T-helper 2 cell (primary cell): ENCODE data around the gene NSG2.
"Not testable (repeated sequence)": the region's sequence is repeated elsewhere in the genome, so short reads cannot be mapped to it uniquely, and the experiment has no call there.

Experiments
- DNase-seq, 5 experiments: peaks; one replicate each; pipeline versions ENCODE4 v3.0.0 to v3.0.0-alpha.2; 2012 to 2022

The NSG2 gene

GRCh38 chr5:174063082-174063756 lies 17.7 kb downstream of the NSG2 start:
- DNase-seq: no peak

- no peak for DNase-seq
Measured at GRCh38 chr5:174064171-174064570, 18.7 kb downstream of the NSG2 start.

GRCh38 chr5:174065528-174066197 lies 20.2 kb downstream of the NSG2 start:
- DNase-seq: no peak

DNA sequence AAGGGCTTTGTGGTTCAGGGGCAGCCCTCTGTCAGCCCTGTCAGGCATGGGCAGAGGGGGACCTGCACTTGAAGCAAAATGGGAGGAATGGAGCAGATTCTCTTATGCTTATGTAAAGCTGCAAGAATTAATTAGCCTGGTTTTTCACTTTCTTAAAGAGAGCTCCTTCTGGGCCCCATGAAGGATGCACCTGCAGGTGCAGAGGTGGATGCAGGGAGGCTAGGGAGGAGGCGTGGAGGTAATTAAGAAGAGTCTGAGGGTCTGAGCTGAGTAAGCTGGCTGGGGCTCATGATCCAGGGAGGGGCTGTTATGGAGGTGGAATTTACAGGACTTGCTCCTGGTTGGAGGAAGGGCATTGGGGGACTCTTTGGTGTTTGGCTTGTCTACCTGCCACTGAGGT lies 22.0 kb downstream of the NSG2 start:
- no peak for DNase-seq

DNA sequence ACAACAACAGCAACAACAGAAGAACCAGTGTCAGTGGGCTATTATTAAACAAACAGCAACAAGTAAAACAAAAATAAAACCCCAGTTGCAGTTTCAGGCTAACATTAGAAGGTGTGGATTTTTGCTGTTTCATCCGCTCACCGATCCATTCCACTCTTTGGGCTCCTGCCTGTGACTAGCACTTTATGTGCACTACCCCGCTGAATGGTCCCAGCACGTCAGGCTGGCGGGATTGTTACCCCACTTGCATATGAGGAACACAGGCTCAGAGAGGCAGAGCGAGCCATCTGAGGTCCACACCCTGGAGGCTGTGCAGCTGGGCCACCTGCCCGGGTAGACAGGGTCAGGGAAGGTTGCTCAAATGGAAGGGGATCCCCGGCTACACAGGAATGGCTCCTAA lies 26.0 kb downstream of the NSG2 start:
- DNase-seq: no peak

GRCh38 chr5:174073122-174073660 lies 27.7 kb downstream of the NSG2 start:
- DNase-seq: no peak

- no peak for DNase-seq
Measured at GRCh38 chr5:174074369-174074768, 28.9 kb downstream of the NSG2 start.

- no peak for DNase-seq
Measured at GRCh38 chr5:174078416-174078815, 32.9 kb downstream of the NSG2 start.

- DNase-seq: no peak
Measured at GRCh38 chr5:174082286-174082685, 36.8 kb downstream of the NSG2 start.

- DNase-seq: no peak
Measured at GRCh38 chr5:174083056-174083827, 37.7 kb downstream of the NSG2 start.

GRCh38 chr5:174084691-174085154 lies 39.2 kb downstream of the NSG2 start:
- no peak for DNase-seq

GRCh38 chr5:174086751-174087150 lies 41.2 kb downstream of the NSG2 start:
- no peak for DNase-seq

DNA sequence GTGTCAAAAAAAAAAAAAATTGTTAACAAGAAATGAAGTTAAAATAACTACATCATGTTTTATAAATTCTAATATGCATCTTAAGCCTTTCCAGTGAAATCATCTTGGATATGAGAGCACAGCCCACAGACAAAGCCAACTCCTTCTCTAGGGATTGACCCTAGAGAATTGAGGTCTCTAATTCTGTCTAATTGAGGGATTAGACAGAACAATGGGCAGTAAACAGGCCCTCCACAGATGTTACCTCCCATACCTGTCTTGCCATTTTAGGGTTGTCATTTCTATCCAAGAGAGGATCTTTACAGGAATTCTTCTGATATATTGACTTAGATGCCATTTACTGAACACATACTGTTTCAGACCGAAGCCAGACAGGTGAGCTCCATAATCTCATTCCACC lies 42.3 kb downstream of the NSG2 start:
- DNase-seq: no peak

DNA sequence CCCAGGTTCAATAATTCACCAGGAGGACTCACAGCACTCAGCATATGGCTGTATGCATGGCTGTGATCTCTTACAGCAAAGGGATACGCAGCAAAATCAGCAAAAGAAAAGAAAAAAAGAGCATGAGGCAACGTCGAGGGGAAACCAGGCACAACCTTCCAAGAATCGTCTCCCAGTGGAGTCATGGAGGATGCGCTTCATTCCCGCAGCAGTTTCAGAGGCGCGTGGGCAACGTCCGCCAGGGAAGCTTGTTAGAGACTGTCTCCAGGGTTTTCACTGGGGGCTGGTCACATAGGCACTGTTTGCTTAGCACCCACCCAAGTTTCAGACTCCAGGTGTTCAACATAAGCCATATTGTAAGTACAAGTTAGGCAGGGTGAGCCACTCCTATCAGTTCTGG lies 44.6 kb downstream of the NSG2 start:
- DNase-seq: no peak

GRCh38 chr5:174093123-174093522 lies 47.6 kb downstream of the NSG2 start:
- no peak for DNase-seq

DNA sequence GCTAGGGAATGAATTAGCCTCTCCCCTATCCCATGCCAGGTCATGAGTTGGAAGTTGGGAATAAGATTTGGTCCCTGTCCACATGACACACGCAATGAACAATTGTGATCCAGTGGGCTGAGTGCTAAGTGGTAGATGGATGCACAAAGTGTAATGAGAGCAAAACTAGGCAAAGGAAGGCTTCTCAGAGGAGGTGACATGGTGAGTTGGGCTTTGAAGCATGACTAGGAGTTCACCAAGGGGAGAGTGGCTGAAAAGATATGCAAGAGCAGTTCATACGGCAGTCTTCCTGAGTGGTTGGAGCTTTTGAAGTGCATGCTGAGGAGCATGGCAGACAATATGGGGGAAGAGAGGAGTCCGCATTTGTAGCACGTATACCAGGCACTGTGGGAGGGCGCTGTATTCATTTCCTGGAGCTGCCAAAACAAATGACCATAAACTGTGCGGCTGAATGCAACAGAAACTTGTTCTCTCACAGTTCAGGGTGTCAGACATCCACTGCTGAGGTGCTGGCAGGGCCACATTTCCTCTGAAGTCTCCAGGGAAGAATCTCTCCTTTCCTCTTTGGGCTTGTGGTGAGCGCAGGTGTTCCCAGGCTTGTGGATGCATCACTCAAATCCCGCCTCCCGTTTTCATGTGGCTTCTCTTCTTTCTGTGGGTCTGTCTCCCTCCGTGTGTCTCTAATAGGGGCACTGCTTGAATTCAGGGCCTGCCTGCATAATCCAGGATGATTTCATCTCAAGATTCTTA lies 49.5 kb downstream of the NSG2 start:
- no peak for DNase-seq

DNA sequence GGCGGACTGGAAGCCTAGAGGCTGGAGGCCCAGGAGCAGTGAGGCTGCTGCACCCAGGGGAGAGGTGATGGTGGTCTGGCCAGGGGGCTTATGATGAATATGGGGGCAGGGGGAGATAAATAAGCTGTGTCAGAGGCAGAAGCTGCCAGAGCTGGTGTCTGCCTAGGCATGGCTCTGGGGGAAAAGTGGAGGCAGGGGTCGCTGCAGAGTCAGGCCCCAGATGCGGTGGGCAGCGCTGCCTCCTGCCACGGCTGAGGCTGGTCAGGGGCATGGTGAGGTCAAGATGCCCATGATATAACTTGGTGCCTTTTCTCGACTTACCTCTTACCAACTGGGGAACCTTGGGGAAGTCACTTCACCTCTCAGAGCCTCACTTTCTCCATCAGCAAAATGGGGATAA lies 51.1 kb downstream of the NSG2 start:
- no peak for DNase-seq

DNA sequence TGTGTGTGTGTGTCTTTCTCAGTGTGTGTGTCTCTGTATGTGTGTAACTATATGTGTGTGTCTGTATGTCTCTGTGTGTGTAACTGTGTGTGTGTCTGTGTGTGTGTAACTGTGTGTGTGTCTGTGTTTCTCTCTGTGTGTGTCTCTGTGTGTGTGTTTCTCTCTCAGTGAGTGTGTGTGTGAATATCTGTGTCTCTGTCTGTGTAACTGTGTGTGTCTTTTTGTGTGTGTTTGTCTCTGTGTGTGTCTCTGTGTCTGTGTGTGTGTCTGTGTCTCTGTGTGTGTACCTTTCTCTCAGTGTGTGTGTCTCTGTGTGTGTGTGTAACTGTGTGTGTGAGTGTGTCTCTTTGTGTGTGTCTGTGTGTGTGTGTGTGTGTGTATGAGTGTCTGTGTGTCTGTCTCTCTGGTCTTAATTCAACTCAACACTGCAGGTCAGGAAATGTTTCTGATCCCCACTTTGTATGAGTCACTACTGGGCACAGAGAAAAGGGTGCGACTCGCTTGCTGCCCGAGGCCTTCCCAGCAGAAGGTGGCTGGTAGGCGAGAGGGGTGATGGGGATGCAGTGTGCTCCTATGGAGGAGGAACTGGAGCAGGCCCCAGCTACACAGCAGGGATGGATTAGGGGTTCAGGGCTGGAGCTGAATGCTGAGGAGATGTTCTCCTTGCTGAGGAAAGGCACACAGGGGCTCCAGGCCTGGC lies 52.1 kb downstream of the NSG2 start:
- DNase-seq: no peak

- DNase-seq: no peak
Measured at GRCh38 chr5:174098694-174099093, 53.2 kb downstream of the NSG2 start.

DNA sequence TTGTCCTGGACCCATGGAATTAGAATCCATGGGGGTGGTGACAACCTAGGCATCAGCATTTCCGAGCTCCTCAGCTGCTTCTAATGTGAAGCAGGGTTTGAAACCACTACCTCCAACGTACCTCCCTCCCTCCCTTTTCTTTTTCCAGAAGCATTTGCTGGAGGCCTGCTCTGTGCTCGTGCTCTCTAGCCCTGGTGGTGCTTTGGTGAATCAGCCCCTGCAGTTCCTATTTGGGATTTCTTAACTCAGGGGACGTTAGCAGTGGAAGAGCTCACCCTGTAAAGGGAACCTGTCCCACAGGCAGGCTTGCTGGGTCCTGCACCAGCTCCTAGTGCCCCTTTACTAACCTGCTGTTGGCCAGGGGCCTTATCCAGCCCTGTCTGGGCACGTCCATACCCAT lies 55.0 kb downstream of the NSG2 start:
- DNase-seq: no peak

- DNase-seq: no peak
Measured at GRCh38 chr5:174101195-174101730, 55.8 kb downstream of the NSG2 start.

DNA sequence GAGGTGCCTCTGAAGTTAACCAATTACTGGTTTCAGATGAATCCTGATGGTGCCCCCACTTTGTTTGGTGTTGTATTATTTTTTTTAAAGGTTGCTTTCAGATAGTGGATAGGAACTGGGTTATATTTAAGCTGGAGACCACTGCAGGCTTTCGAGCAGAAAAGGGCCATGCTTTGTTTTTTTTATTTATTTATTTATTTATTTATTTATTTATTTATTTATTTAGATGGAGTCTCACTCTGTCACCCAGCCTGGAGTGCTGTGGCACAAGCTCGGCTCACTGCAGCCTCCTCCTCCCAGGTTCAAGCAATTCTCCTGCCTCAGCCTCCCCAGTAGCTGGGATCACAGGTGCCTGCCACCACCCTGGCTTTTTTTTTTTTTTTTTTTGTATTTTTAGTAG lies 57.1 kb downstream of the NSG2 start:
- DNase-seq: not testable (repeated sequence)
